H1 (cell line): Measurements from ENCODE around the gene CELF2. TPM values are rescaled to one million over a fixed set of nuclear protein-coding genes. Genes with fewer than 3 reads are reported as not detected.

ENCODE experiments used
- CTCF ChIA-PET: fragments of 300-600 bp; sonication (Branson Sonifier 250); formaldehyde crosslinking; loops from one replicate; lab custom pipeline; 2021; ENCODE audit not compliant: partially characterized antibody; lab: Charles Lee
- POLR2A ChIA-PET: fragments of 300-600 bp; sonication (Branson Sonifier 250); formaldehyde crosslinking; loops from one replicate; lab custom pipeline; 2021; ENCODE audit warnings: inconsistent platforms; ENCODE audit not compliant: partially characterized antibody; lab: Charles Lee
- DNase-seq, 2 experiments: peaks; one replicate each; pipeline versions ENCODE4 v3.0.0 to v3.0.0-alpha.2; 2010 to 2022; ENCODE audit warnings: low spot score in 2 of 2, low read depth in 1 of 2, mixed read lengths in 1 of 2
- FAIRE-seq: peaks from 2 replicates; lab custom pipeline; 2011; peaks lifted over from hg19 to GRCh38; lab: Jason Lieb, UNC
- H2AFZ ChIP-seq: 2 replicates; pipeline ENCODE4 v1.8.1; 2012; ENCODE audit warnings: low read length, inconsistent platforms
- H2AK5ac ChIP-seq: 2 replicates; pipeline ENCODE4 v1.6.1; 2013; ENCODE audit warnings: low read depth, low read length
- H2BK120ac ChIP-seq: replicated peaks from 2 replicates; pipeline ENCODE3; 2013; ENCODE audit warnings: low read depth, low read length, inconsistent platforms
- H2BK12ac ChIP-seq: 2 replicates; pipeline ENCODE4 v1.6.1; 2013; ENCODE audit warnings: low read depth, low read length
- H2BK15ac ChIP-seq: 2 replicates; pipeline ENCODE4 v1.6.1; 2013; ENCODE audit warnings: low read length
- H2BK20ac ChIP-seq: 2 replicates; pipeline ENCODE4 v1.6.1; 2013; ENCODE audit warnings: low read length
- H2BK5ac ChIP-seq: 2 replicates; pipeline ENCODE4 v1.6.1; 2013; ENCODE audit warnings: low read depth, low read length
- H3K14ac ChIP-seq: 2 replicates; pipeline ENCODE4 v1.6.1; 2013; ENCODE audit warnings: inconsistent platforms; ENCODE audit not compliant: insufficient read length
- H3K18ac ChIP-seq: 2 replicates; pipeline ENCODE4 v1.6.1; 2013; ENCODE audit warnings: low read length; ENCODE audit errors: extremely low read depth
- H3K23ac ChIP-seq: 2 replicates; pipeline ENCODE4 v1.6.1; 2013; ENCODE audit warnings: inconsistent platforms; ENCODE audit not compliant: insufficient read length
- H3K23me2 ChIP-seq: 2 replicates; pipeline ENCODE4 v1.6.1; 2013; ENCODE audit warnings: low read depth, low read length
- H3K27ac ChIP-seq: 2 replicates; pipeline ENCODE4 v1.6.1; 2011; ENCODE audit warnings: low read depth, low read length, inconsistent platforms
- H3K27me3 ChIP-seq, 4 experiments: replicated peaks in 1 of 4; 1 replicate in 1 of 4; 2 replicates in 3 of 4; pipeline versions ENCODE4 v1.6.1 to v1.8.1; 2011 to 2013; ENCODE audit warnings: low read length in 3 of 4, mild to moderate bottlenecking in 3 of 4, inconsistent platforms in 2 of 4, mixed read lengths in 2 of 4, moderate library complexity in 1 of 4; ENCODE audit not compliant: control insufficient read depth in 3 of 4, insufficient read depth in 3 of 4; ENCODE audit errors: extremely low read depth in 1 of 4
- H3K36me3 ChIP-seq, 4 experiments: 2 replicates each; pipeline versions ENCODE4 v1.6.1 to v1.8.1; 2011 to 2013; ENCODE audit warnings: mild to moderate bottlenecking in 4 of 4, low read length in 3 of 4, moderate library complexity in 2 of 4, control low read depth in 1 of 4, inconsistent platforms in 1 of 4; ENCODE audit not compliant: insufficient read depth in 4 of 4, control insufficient read depth in 2 of 4
- H3K4ac ChIP-seq: replicated peaks from 2 replicates; pipeline ENCODE3; 2013; ENCODE audit warnings: low read length, low read depth, mixed read lengths, inconsistent platforms; ENCODE audit not compliant: insufficient read length
- H3K4me1 ChIP-seq, 4 experiments: replicated peaks in 1 of 4; 1 replicate in 1 of 4; 2 replicates in 3 of 4; pipeline versions ENCODE4 v1.6.1 to v1.8.1; 2011 to 2013; ENCODE audit warnings: low read length in 3 of 4, inconsistent platforms in 2 of 4, mixed read lengths in 1 of 4; ENCODE audit not compliant: insufficient read depth in 4 of 4, control insufficient read depth in 3 of 4
- H3K4me2 ChIP-seq, 2 experiments: 2 replicates each; pipeline versions ENCODE4 v1.6.1 to v1.8.1; 2011 to 2013; ENCODE audit warnings: low read depth in 2 of 2, low read length in 2 of 2, control low read depth in 1 of 2, inconsistent platforms in 1 of 2, mild to moderate bottlenecking in 1 of 2; ENCODE audit not compliant: insufficient read depth in 1 of 2
- H3K4me3 ChIP-seq, 4 experiments: fragments of 200-600, 300-600 bp in 1 of 4; sonication (generic), shearing (Covaris generic), sonication (Bioruptor Twin) in 1 of 4; 2 replicates each; pipeline versions ENCODE4 v1.5.1 to v1.8.1; 2011 to 2016; ENCODE audit warnings: low read length in 4 of 4, low read depth in 3 of 4, control low read depth in 2 of 4, inconsistent platforms in 2 of 4, mild to moderate bottlenecking in 2 of 4, mixed read lengths in 1 of 4, moderate library complexity in 1 of 4; ENCODE audit not compliant: insufficient read depth in 2 of 4; ENCODE audit errors: extremely low read depth in 1 of 4
- H3K56ac ChIP-seq: replicated peaks from 2 replicates; pipeline ENCODE3; 2013; ENCODE audit warnings: low read depth, mild to moderate bottlenecking, mixed read lengths, low read length, inconsistent platforms; ENCODE audit not compliant: insufficient read length
- H3K79me1 ChIP-seq: 2 replicates; pipeline ENCODE4 v1.6.1; 2013; ENCODE audit warnings: low read depth, low read length, control low read depth
- H3K79me2 ChIP-seq, 2 experiments: 2 replicates each; pipeline versions ENCODE4 v1.6.1 to v1.8.1; 2012 to 2013; ENCODE audit warnings: low read length in 2 of 2, mild to moderate bottlenecking in 2 of 2, inconsistent platforms in 1 of 2; ENCODE audit not compliant: insufficient read depth in 2 of 2, control insufficient read depth in 1 of 2
- H3K9ac ChIP-seq, 4 experiments: replicated peaks in 1 of 4; 1 replicate in 1 of 4; 2 replicates in 3 of 4; pipeline versions ENCODE4 v1.6.1 to v1.8.1; 2011 to 2013; ENCODE audit warnings: low read depth in 3 of 4, low read length in 3 of 4, control low read depth in 2 of 4, mild to moderate bottlenecking in 2 of 4, moderate library complexity in 2 of 4, inconsistent platforms in 1 of 4; ENCODE audit errors: extremely low read depth in 1 of 4
- H3K9me3 ChIP-seq, 2 experiments: 2 replicates each; pipeline versions ENCODE4 v1.6.1 to v1.8.1; 2012 to 2013; ENCODE audit warnings: mild to moderate bottlenecking in 2 of 2, moderate library complexity in 2 of 2, control low read depth in 1 of 2, inconsistent platforms in 1 of 2, low read depth in 1 of 2, low read length in 1 of 2, mixed read lengths in 1 of 2; ENCODE audit not compliant: insufficient read depth in 2 of 2
- H4K20me1 ChIP-seq, 2 experiments: replicated peaks in 1 of 2; 2 replicates each; pipeline versions ENCODE3 to v1.8.1; 2011 to 2013; ENCODE audit warnings: inconsistent platforms in 2 of 2, low read length in 2 of 2, mild to moderate bottlenecking in 1 of 2; ENCODE audit not compliant: insufficient read depth in 2 of 2, control insufficient read depth in 1 of 2
- H4K5ac ChIP-seq: 2 replicates; pipeline ENCODE4 v1.6.1; 2013; ENCODE audit warnings: low read length, low read depth, mixed read lengths, inconsistent platforms; ENCODE audit not compliant: insufficient read length
- H4K8ac ChIP-seq: 2 replicates; pipeline ENCODE4 v1.8.0; 2013; ENCODE audit warnings: mild to moderate bottlenecking, moderate library complexity, low read length, inconsistent platforms; ENCODE audit not compliant: insufficient read depth; ENCODE audit errors: extremely low read depth
- H4K91ac ChIP-seq: replicated peaks from 2 replicates; pipeline ENCODE3; 2013; ENCODE audit warnings: low read length, mixed read lengths, inconsistent platforms; ENCODE audit not compliant: insufficient read length
- ATF3 ChIP-seq: IDR thresholded peaks from 2 replicates; pipeline ENCODE4 v1.6.1; 2011; ENCODE audit warnings: low read depth, mild to moderate bottlenecking, low read length; ENCODE audit not compliant: insufficient read depth
- E2F6 ChIP-seq: IDR thresholded peaks from 2 replicates; pipeline ENCODE4 v1.6.1; 2012; ENCODE audit warnings: inconsistent platforms
- EP300 ChIP-seq, 2 experiments: IDR thresholded peaks; 1 replicate in 1 of 2; 2 replicates in 1 of 2; pipeline ENCODE4 v1.6.1; 2011 to 2012; ENCODE audit warnings: low read depth in 2 of 2, low read length in 2 of 2, mild to moderate bottlenecking in 2 of 2, borderline replicate concordance in 1 of 2, inconsistent platforms in 1 of 2, moderate library complexity in 1 of 2
- FOSL1 ChIP-seq: IDR thresholded peaks from 2 replicates; pipeline ENCODE4 v1.6.1; 2011; ENCODE audit warnings: mild to moderate bottlenecking, low read depth, low read length, moderate library complexity; ENCODE audit not compliant: insufficient read depth
- GABPA ChIP-seq: IDR thresholded peaks from 2 replicates; pipeline ENCODE4 v1.6.1; 2011; ENCODE audit warnings: mild to moderate bottlenecking, low read length, moderate library complexity, borderline replicate concordance; ENCODE audit not compliant: insufficient read depth
- SP1 ChIP-seq: IDR thresholded peaks from 2 replicates; pipeline ENCODE4 v1.6.1; 2011; ENCODE audit warnings: low read depth, low read length
- WGBS, 2 experiments: shearing (Covaris generic) in 1 of 2; methylation state at CpG; one replicate each; pipeline versions ENCODE4 v1.1.6 to v1.1.7; 2013 to 2015; ENCODE audit warnings: low lambda C conversion rate in 2 of 2, mixed read lengths in 2 of 2, inconsistent platforms in 1 of 2, low coverage in 1 of 2, missing lambda C conversion rate in 1 of 2; ENCODE audit not compliant: insufficient replicate concordance in 2 of 2, insufficient coverage in 1 of 2, insufficient read length in 1 of 2; ENCODE audit errors: extremely low coverage in 1 of 2, missing lambda C conversion rate in 1 of 2; 5-methylcytosine and 5-hydroxymethylcytosine counted together
- polyA plus RNA-seq, 7 experiments: library from polyadenylated mRNA; depleted of rRNA in 3 of 7; stranded (reverse) in 5 of 7; unstranded in 2 of 7; fragments of >200 nt in 5 of 7; fragments of 200-250 nt in 2 of 7; gene quantifications; 1 replicate in 5 of 7; 2 replicates in 1 of 7; 4 replicates in 1 of 7; pipeline versions ENCODE4 v1.2.1 to v1.2.3, GENCODE V29; 2011 to 2013; ENCODE audit warnings: missing spikeins in 2 of 7, mixed read lengths in 2 of 7
- total RNA-seq: library from RNA; stranded (reverse); fragmentation: NEBNext Ultra II Directional; extraction: Animal tissue kit (Norgen Biotek cat#: 25700); gene quantifications from 2 replicates; pipeline ENCODE4 v1.2.1, GENCODE V29; 2021

CELF2 gene
- total and polyA plus RNA-seq, 2 of the 8 experiments (the other 6 are each of a cell fraction or from before 2014, with no cell fraction given): 18.3 to 22.7 TPM

GRCh38 chr10:11011984-11012383 lies 5.7 kb upstream of the CELF2 start:
- H3K14ac ChIP-seq: no peak overlapping the region
- H3K27me3 ChIP-seq: peaks cover 0 to 1% (median 0%) of the 10 kb centered on the region in 4 experiments; a peak in 1 of 7 replicates
- no peak overlapping the region for H3K56ac ChIP-seq
- no peak overlapping the region for H2AK5ac ChIP-seq
- no peak overlapping the region for H2BK15ac ChIP-seq
- FAIRE-seq (no peak), DNase-seq (no peak)
- H4K5ac ChIP-seq: no peak overlapping the region
- no peak overlapping the region for H2AFZ ChIP-seq
- WGBS, 2 experiments: 94% methylated on average over 3 of the region's 3 CpGs; no CpG with 5 or more reads in 1 of the 2 experiments
- peaks cover 0 to 3% (median 0%) of the 10 kb centered on the region in 4 experiments; a peak in 3 of 7 replicates for H3K4me1 ChIP-seq
- no peak overlapping the region for H3K27ac ChIP-seq
- H3K36me3 ChIP-seq: no peaks in the 10 kb centered on the region
- H3K79me1 ChIP-seq: no peaks in the 10 kb centered on the region
- H2BK120ac ChIP-seq: no peak overlapping the region
- H3K9ac ChIP-seq: no peak overlapping the region
- H3K9me3 ChIP-seq: no peaks in the 10 kb centered on the region; a peak in 1 of 4 replicates
- H3K79me2 ChIP-seq: no peaks in the 10 kb centered on the region
- H3K23ac ChIP-seq: no peak overlapping the region
- no peak overlapping the region for H2BK20ac ChIP-seq
- H3K23me2 ChIP-seq: peaks cover under 1% of the 10 kb centered on the region; the same call in 1 of the 2 replicates
- no peak overlapping the region for H3K18ac ChIP-seq
- H3K4me2 ChIP-seq: no peak overlapping the region
- no peak overlapping the region for H2BK5ac ChIP-seq
- H2BK12ac ChIP-seq: no peak overlapping the region
- H4K8ac ChIP-seq: no peak overlapping the region
- POLR2A ChIA-PET: no interaction called here
- no peak overlapping the region for H3K4ac ChIP-seq
- CTCF ChIA-PET: interaction anchor here (0.8 to 1.3 kb wide), 2 partner anchors 10 to 64 kb away, joined by 3 read pairs; no protein-coding TSS in a partner anchor
- no peaks in the 10 kb centered on the region for H4K20me1 ChIP-seq
- TF ChIP-seq GABPA: no peak
- no peak for TF ChIP-seq EP300 (IDR thresholded peaks at IDR 0.05; ENCODE audit: borderline replicate concordance in 1 of 2, low read depth in 2 of 2, low read length in 2 of 2)
- TF ChIP-seq SP1: no peak
- TF ChIP-seq FOSL1: no peak
- no peak for TF ChIP-seq ATF3
- TF ChIP-seq E2F6: no peak
- H4K91ac ChIP-seq: no peak overlapping the region
- H3K4me3 ChIP-seq: no peak overlapping the region
